HEK293 (cell line): ENCODE data around the gene KIAA1210.

Source experiments
- CTCF ChIA-PET: fragments of 350-600 bp; formaldehyde crosslinking; extraction: SDS; loops from one replicate; lab custom pipeline; 2021; ENCODE audit warnings: antibody characterized with exemption; lab: Yijun Ruan, JAX
- POLR2A ChIA-PET: fragments of 300-600 bp; formaldehyde crosslinking; extraction: SDS; loops from one replicate; lab custom pipeline; 2020; ENCODE audit warnings: antibody characterized with exemption, inconsistent platforms; lab: Yijun Ruan, JAX
- H3K27ac ChIP-seq: fragments of 200-500 bp; sonication (Bioruptor generic); 2 replicates; pipeline ENCODE4 v1.5.1; 2014; ENCODE audit warnings: low read depth, low read length, control low read depth, inconsistent platforms; ENCODE audit errors: extremely low read depth
- H3K36me3 ChIP-seq, 2 experiments: fragments of 200-500 bp in 1 of 2; sonication (Bioruptor generic) in 1 of 2; 1 replicate in 1 of 2; 2 replicates in 1 of 2; pipeline ENCODE4 v1.5.1; 2014 to 2017; ENCODE audit warnings: inconsistent platforms in 2 of 2, low read length in 2 of 2; ENCODE audit not compliant: control insufficient read depth in 2 of 2, insufficient read depth in 1 of 2
- H3K4me1 ChIP-seq: fragments of 200-500 bp; sonication (Bioruptor generic); 2 replicates; pipeline ENCODE4 v1.5.1; 2014; ENCODE audit warnings: mild to moderate bottlenecking, low read length, inconsistent platforms; ENCODE audit not compliant: control insufficient read depth, insufficient read depth
- H3K4me3 ChIP-seq: 2 replicates; pipeline ENCODE4 v1.5.1; 2011; ENCODE audit warnings: low read depth, mild to moderate bottlenecking, control low read depth, low read length, moderate library complexity
- H3K9me3 ChIP-seq: fragments of 200-500 bp; sonication (Bioruptor generic); 2 replicates; pipeline ENCODE4 v1.5.1; 2014; ENCODE audit warnings: low read depth, low read length, inconsistent platforms; ENCODE audit not compliant: control insufficient read depth, insufficient read depth
- GLIS2 ChIP-seq: fragments of 450-650 bp; formaldehyde crosslinking; IDR thresholded peaks from 2 replicates; pipeline ENCODE4 v1.5.1; 2016; ENCODE audit warnings: missing biosample characterization, missing genetic modification characterization
- KLF9 ChIP-seq: fragments of 450-650 bp; formaldehyde crosslinking; IDR thresholded peaks from 2 replicates; pipeline ENCODE4 v1.5.1; 2016; ENCODE audit warnings: missing biosample characterization, missing genetic modification characterization, low read depth
- MZF1 ChIP-seq: fragments of 450-650 bp; formaldehyde crosslinking; IDR thresholded peaks from 2 replicates; pipeline ENCODE4 v1.5.1; 2017; ENCODE audit warnings: missing biosample characterization, missing genetic modification characterization, borderline replicate concordance
- SETDB1 ChIP-seq: IDR thresholded peaks from one replicate; pipeline ENCODE4 v1.6.1; 2017; ENCODE audit warnings: mild to moderate bottlenecking, low read length, moderate library complexity, mixed read lengths; ENCODE audit not compliant: insufficient read length
- ZNF132 ChIP-seq: fragments of 450-650 bp; formaldehyde crosslinking; IDR thresholded peaks from 2 replicates; pipeline ENCODE4 v1.5.1; 2017; ENCODE audit warnings: missing biosample characterization, missing genetic modification characterization, borderline replicate concordance
- ZNF133 ChIP-seq: fragments of 450-650 bp; formaldehyde crosslinking; IDR thresholded peaks from 2 replicates; pipeline ENCODE4 v1.5.1; 2016; ENCODE audit warnings: missing biosample characterization, missing genetic modification characterization
- ZNF16 ChIP-seq: fragments of 450-650 bp; formaldehyde crosslinking; IDR thresholded peaks from 2 replicates; pipeline ENCODE4 v1.5.1; 2016; ENCODE audit warnings: low read depth, missing biosample characterization, missing genetic modification characterization
- ZNF174 ChIP-seq: fragments of 450-650 bp; formaldehyde crosslinking; IDR thresholded peaks from 2 replicates; pipeline ENCODE4 v1.5.0; 2017; ENCODE audit warnings: missing biosample characterization, mild to moderate bottlenecking, missing genetic modification characterization
- ZNF184 ChIP-seq: fragments of 450-650 bp; IDR thresholded peaks from 2 replicates; pipeline ENCODE4 v1.5.1; 2018; ENCODE audit warnings: missing biosample characterization, mild to moderate bottlenecking, missing genetic modification characterization
- ZNF221 ChIP-seq: fragments of 450-650 bp; formaldehyde crosslinking; IDR thresholded peaks from 2 replicates; pipeline ENCODE4 v1.5.1; 2017; ENCODE audit warnings: missing biosample characterization, missing genetic modification characterization, borderline replicate concordance
- ZNF311 ChIP-seq: fragments of 450-650 bp; formaldehyde crosslinking; IDR thresholded peaks from 2 replicates; pipeline ENCODE4 v1.5.1; 2017; ENCODE audit warnings: missing biosample characterization, missing genetic modification characterization, borderline replicate concordance
- ZNF354C ChIP-seq: fragments of 450-650 bp; formaldehyde crosslinking; IDR thresholded peaks from 2 replicates; pipeline ENCODE4 v1.5.1; 2016; ENCODE audit warnings: missing biosample characterization, missing genetic modification characterization, low read depth, borderline replicate concordance
- ZNF366 ChIP-seq: fragments of 450-650 bp; formaldehyde crosslinking; conservative IDR thresholded peaks from 2 replicates; pipeline ENCODE4 v1.5.1; 2016; ENCODE audit warnings: missing biosample characterization, missing genetic modification characterization
- ZNF501 ChIP-seq: fragments of 450-650 bp; formaldehyde crosslinking; IDR thresholded peaks from 2 replicates; pipeline ENCODE4 v1.5.1; 2016; ENCODE audit warnings: missing biosample characterization, missing genetic modification characterization
- ZNF558 ChIP-seq: fragments of 450-650 bp; formaldehyde crosslinking; IDR thresholded peaks from 2 replicates; pipeline ENCODE4 v1.5.1; 2016; ENCODE audit warnings: missing biosample characterization, missing genetic modification characterization
- ZNF621 ChIP-seq: fragments of 450-650 bp; formaldehyde crosslinking; IDR thresholded peaks from 2 replicates; pipeline ENCODE4 v1.5.1; 2017; ENCODE audit warnings: missing biosample characterization, missing genetic modification characterization
- ZNF624 ChIP-seq: fragments of 450-650 bp; formaldehyde crosslinking; IDR thresholded peaks from 2 replicates; pipeline ENCODE4 v1.5.1; 2017; ENCODE audit warnings: missing biosample characterization, missing genetic modification characterization
- ZNF843 ChIP-seq: fragments of 450-650 bp; formaldehyde crosslinking; IDR thresholded peaks from 2 replicates; pipeline ENCODE4 v1.5.1; 2016; ENCODE audit warnings: missing biosample characterization, missing genetic modification characterization
- TF ChIP-seq, protein P1 (sequence below): fragments of 450-650 bp; formaldehyde crosslinking; IDR thresholded peaks from 2 replicates; pipeline ENCODE4 v1.5.1; 2016; ENCODE audit warnings: missing biosample characterization, missing genetic modification characterization
- TF ChIP-seq, protein P2 (sequence below): fragments of 450-650 bp; formaldehyde crosslinking; conservative IDR thresholded peaks from 2 replicates; pipeline ENCODE4 v1.5.1; 2016; ENCODE audit warnings: low read depth, missing biosample characterization, missing genetic modification characterization
- TF ChIP-seq, protein P3 (sequence below): fragments of 450-650 bp; formaldehyde crosslinking; IDR thresholded peaks from 2 replicates; pipeline ENCODE4 v1.5.1; 2016; ENCODE audit warnings: missing biosample characterization, missing genetic modification characterization
- TF ChIP-seq, protein P4 (sequence below): fragments of 450-650 bp; formaldehyde crosslinking; IDR thresholded peaks from 2 replicates; pipeline ENCODE4 v1.5.0; 2017; ENCODE audit warnings: missing biosample characterization, missing genetic modification characterization, borderline replicate concordance

KIAA1210 gene

DNA sequence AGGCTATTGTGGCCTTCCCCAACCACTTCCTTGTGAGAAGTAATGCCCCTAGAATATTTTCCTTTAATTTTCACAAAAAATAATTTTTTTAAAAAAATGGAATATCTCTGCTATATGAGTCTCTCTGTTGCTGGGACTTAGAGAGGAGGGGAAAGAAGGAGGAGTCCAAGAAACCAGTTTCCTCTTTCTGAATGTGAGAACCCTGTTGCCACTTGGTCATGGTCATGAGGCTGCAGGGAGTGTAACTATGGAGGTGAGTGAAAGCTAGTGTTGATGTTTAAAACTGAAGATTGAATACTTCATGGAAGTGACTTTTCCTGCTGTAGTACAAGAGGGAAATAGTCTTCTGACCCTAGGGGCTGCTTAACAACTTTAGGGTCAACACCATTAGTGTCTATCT, 20.4 kb downstream of the KIAA1210 start:
- POLR2A ChIA-PET: no interaction called here
- H3K9me3 ChIP-seq: no peaks in the 10 kb centered on the region
- TF ChIP-seq ZNF311 (tag by site-specific recombination) (no peak), GLIS2 (tag by site-specific recombination) (no peak), ZNF221 (tag by site-specific recombination) (no peak), ZNF133 (tag by site-specific recombination) (no peak), ZNF621 (tag by site-specific recombination) (no peak), ZNF624 (tag by site-specific recombination) (no peak), ZNF16 (tag by site-specific recombination) (no peak), SETDB1 (no peak), ZNF174 (tag by site-specific recombination) (no peak), ZNF558 (tag by site-specific recombination) (no peak), KLF9 (no peak), ZNF184 (no peak)
- TF ChIP-seq, protein P1, sequence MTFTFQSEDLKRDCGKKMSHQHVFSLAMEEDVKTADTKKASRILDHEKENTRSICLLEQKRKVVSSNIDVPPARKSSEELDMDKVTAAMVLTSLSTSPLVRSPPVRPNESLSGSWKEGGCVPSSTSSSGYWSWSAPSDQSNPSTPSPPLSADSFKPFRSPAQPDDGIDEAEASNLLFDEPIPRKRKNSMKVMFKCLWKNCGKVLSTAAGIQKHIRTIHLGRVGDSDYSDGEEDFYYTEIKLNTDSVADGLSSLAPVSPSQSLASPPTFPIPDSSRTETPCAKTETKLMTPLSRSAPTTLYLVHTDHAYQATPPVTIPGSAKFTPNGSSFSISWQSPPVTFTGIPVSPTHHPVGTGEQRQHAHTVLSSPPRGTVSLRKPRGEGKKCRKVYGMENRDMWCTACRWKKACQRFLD: no peak
- TF ChIP-seq, protein P2, sequence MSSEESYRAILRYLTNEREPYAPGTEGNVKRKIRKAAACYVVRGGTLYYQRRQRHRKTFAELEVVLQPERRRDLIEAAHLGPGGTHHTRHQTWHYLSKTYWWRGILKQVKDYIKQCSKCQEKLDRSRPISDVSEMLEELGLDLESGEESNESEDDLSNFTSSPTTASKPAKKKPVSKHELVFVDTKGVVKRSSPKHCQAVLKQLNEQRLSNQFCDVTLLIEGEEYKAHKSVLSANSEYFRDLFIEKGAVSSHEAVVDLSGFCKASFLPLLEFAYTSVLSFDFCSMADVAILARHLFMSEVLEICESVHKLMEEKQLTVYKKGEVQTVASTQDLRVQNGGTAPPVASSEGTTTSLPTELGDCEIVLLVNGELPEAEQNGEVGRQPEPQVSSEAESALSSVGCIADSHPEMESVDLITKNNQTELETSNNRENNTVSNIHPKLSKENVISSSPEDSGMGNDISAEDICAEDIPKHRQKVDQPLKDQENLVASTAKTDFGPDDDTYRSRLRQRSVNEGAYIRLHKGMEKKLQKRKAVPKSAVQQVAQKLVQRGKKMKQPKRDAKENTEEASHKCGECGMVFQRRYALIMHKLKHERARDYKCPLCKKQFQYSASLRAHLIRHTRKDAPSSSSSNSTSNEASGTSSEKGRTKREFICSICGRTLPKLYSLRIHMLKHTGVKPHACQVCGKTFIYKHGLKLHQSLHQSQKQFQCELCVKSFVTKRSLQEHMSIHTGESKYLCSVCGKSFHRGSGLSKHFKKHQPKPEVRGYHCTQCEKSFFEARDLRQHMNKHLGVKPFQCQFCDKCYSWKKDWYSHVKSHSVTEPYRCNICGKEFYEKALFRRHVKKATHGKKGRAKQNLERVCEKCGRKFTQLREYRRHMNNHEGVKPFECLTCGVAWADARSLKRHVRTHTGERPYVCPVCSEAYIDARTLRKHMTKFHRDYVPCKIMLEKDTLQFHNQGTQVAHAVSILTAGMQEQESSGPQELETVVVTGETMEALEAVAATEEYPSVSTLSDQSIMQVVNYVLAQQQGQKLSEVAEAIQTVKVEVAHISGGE (tag by site-specific recombination): no peak
- TF ChIP-seq, protein P3, sequence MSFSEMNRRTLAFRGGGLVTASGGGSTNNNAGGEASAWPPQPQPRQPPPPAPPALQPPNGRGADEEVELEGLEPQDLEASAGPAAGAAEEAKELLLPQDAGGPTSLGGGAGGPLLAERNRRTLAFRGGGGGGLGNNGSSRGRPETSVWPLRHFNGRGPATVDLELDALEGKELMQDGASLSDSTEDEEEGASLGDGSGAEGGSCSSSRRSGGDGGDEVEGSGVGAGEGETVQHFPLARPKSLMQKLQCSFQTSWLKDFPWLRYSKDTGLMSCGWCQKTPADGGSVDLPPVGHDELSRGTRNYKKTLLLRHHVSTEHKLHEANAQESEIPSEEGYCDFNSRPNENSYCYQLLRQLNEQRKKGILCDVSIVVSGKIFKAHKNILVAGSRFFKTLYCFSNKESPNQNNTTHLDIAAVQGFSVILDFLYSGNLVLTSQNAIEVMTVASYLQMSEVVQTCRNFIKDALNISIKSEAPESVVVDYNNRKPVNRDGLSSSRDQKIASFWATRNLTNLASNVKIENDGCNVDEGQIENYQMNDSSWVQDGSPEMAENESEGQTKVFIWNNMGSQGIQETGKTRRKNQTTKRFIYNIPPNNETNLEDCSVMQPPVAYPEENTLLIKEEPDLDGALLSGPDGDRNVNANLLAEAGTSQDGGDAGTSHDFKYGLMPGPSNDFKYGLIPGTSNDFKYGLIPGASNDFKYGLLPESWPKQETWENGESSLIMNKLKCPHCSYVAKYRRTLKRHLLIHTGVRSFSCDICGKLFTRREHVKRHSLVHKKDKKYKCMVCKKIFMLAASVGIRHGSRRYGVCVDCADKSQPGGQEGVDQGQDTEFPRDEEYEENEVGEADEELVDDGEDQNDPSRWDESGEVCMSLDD (tag by site-specific recombination): no peak
- H3K4me1 ChIP-seq: no peaks in the 10 kb centered on the region
- no peaks in the 10 kb centered on the region for H3K36me3 ChIP-seq
- H3K27ac ChIP-seq: no peak overlapping the region
- CTCF ChIA-PET: interaction anchor here (0.6 to 1.6 kb wide), 4 partner anchors 12 to 65 kb away, joined by 3 to 8 read pairs (median 6); no protein-coding TSS in a partner anchor
- no peak overlapping the region for H3K4me3 ChIP-seq

DNA sequence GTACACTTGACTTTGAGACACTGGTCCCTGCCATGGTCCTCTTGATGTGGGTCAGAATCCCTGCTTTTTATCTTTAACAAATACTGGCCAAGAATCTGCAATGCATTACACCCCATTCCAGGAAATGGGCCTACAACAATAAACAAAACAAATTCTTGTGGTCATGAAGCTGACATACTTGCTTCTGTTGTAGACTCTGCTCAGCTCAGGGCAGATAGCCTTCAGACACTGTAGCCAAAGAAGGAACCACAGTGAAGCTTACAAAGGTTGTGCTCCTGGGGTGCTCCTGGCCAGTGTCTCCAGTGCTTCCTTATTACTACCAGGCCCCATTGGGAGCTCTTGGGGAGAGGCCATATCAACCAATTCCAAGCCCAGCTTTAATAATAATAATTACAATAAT, 21.8 kb downstream of the KIAA1210 start:
- no peaks in the 10 kb centered on the region for H3K36me3 ChIP-seq
- no peaks in the 10 kb centered on the region for H3K4me1 ChIP-seq
- CTCF ChIA-PET: interaction anchor here (0.7 kb wide), 1 partner anchor 111 kb away, joined by 3 read pairs; no protein-coding TSS in a partner anchor
- H3K27ac ChIP-seq: no peak overlapping the region
- H3K9me3 ChIP-seq: no peaks in the 10 kb centered on the region
- H3K4me3 ChIP-seq: no peak overlapping the region
- POLR2A ChIA-PET: no interaction called here
- TF ChIP-seq ZNF132 (tag by site-specific recombination): no peak
- TF ChIP-seq, protein P3 (tag by site-specific recombination): no peak
- TF ChIP-seq ZNF366 (tag by site-specific recombination): no peak
- TF ChIP-seq MZF1: no peak
- no peak for TF ChIP-seq ZNF354C
- TF ChIP-seq ZNF843 (tag by site-specific recombination): no peak
- TF ChIP-seq, protein P4, sequence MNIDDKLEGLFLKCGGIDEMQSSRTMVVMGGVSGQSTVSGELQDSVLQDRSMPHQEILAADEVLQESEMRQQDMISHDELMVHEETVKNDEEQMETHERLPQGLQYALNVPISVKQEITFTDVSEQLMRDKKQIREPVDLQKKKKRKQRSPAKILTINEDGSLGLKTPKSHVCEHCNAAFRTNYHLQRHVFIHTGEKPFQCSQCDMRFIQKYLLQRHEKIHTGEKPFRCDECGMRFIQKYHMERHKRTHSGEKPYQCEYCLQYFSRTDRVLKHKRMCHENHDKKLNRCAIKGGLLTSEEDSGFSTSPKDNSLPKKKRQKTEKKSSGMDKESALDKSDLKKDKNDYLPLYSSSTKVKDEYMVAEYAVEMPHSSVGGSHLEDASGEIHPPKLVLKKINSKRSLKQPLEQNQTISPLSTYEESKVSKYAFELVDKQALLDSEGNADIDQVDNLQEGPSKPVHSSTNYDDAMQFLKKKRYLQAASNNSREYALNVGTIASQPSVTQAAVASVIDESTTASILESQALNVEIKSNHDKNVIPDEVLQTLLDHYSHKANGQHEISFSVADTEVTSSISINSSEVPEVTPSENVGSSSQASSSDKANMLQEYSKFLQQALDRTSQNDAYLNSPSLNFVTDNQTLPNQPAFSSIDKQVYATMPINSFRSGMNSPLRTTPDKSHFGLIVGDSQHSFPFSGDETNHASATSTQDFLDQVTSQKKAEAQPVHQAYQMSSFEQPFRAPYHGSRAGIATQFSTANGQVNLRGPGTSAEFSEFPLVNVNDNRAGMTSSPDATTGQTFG (tag by site-specific recombination): no peak
- TF ChIP-seq, protein P1: no peak
- TF ChIP-seq ZNF501: no peak
